ENCODE measurements around the gene AGBL5. TPM values are rescaled to one million over a fixed set of nuclear protein-coding genes. Genes with fewer than 3 reads are reported as not detected.

Gene AGBL5
- total RNA-seq, 1 donor from 2014 or later = 14.0 TPM

DNA sequence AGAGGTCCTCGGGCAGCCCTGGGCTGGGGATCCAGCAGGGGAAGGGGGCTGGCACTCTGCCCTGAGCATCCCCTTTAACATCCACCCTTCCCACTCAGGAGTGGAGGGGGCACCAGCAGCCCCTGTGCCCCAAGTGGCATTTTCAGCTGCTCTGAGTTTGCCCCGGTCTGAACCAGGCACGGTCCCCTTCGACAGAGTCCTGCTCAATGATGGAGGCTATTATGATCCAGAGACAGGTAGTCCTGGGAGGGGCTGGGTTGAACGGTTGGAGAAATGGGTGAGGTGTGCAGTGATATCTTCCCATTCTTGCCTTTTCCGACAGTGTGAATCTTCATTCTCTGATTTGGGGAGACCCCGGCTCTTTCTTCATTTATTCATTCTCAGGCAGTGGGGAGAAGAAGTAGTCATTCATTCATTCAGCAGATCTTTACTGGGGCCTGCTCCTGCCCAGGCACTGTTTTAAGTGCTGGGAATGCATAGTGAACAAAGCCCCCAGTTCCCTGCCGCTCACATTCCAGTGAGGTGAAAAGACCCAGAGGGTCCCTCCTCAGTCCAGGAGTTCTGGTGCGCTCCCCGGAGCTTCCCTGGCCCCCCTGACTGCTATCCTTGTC is 33.7 kb downstream of the AGBL5 start:
- H3K4me1 ChIP-seq = peaks cover 37% of the 10 kb centered on the region
- intact Hi-C loops (cut with DNase I) = loop anchor here (10.0 kb wide), 1 partner anchor 120 kb away; no protein-coding TSS in a partner anchor
- H3K9me3 ChIP-seq = no peaks in the 10 kb centered on the region
- H3K27me3 ChIP-seq = no peaks in the 10 kb centered on the region
- no peaks in the 10 kb centered on the region for H3K36me3 ChIP-seq
- H3K27ac ChIP-seq = peak overlapping the region; percentile 95
- TF ChIP-seq, protein P1, sequence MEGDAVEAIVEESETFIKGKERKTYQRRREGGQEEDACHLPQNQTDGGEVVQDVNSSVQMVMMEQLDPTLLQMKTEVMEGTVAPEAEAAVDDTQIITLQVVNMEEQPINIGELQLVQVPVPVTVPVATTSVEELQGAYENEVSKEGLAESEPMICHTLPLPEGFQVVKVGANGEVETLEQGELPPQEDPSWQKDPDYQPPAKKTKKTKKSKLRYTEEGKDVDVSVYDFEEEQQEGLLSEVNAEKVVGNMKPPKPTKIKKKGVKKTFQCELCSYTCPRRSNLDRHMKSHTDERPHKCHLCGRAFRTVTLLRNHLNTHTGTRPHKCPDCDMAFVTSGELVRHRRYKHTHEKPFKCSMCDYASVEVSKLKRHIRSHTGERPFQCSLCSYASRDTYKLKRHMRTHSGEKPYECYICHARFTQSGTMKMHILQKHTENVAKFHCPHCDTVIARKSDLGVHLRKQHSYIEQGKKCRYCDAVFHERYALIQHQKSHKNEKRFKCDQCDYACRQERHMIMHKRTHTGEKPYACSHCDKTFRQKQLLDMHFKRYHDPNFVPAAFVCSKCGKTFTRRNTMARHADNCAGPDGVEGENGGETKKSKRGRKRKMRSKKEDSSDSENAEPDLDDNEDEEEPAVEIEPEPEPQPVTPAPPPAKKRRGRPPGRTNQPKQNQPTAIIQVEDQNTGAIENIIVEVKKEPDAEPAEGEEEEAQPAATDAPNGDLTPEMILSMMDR (IDR thresholded peaks at IDR 0.05) = peak; percentile 48
- no peak for ATAC-seq
- no peak for DNase-seq
- H3K4me3 ChIP-seq = peak overlapping the region; percentile 74

DNA sequence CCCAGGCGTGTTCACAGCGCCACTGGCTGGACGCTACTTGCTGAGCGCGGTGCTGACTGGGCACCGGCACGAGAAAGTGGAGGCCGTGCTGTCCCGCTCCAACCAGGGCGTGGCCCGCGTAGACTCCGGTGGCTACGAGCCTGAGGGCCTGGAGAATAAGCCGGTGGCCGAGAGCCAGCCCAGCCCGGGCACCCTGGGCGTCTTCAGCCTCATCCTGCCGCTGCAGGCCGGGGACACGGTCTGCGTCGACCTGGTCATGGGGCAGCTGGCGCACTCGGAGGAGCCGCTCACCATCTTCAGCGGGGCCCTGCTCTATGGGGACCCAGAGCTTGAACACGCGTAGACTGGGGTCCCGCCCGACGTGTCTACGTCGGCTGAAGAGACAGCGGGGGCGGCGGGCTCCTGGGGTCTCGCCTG is 34.2 kb downstream of the AGBL5 start:
- Histone ChIP-seq H3K9me3 (no peaks in the 10 kb centered on the region), H3K36me3 (no peaks in the 10 kb centered on the region), H3K27ac (peak overlapping the region; percentile 95), H3K4me3 (peak overlapping the region; percentile 74), H3K27me3 (no peaks in the 10 kb centered on the region), H3K4me1 (peaks cover 34% of the 10 kb centered on the region)
- intact Hi-C loops (cut with DNase I) = loop anchor here (10.0 kb wide), 1 partner anchor 121 kb away; no protein-coding TSS in a partner anchor
- ATAC-seq (peak; percentile 69), DNase-seq (peak; percentile 91)
- TF ChIP-seq, protein P1 (IDR thresholded peaks at IDR 0.05) = no peak

DNA sequence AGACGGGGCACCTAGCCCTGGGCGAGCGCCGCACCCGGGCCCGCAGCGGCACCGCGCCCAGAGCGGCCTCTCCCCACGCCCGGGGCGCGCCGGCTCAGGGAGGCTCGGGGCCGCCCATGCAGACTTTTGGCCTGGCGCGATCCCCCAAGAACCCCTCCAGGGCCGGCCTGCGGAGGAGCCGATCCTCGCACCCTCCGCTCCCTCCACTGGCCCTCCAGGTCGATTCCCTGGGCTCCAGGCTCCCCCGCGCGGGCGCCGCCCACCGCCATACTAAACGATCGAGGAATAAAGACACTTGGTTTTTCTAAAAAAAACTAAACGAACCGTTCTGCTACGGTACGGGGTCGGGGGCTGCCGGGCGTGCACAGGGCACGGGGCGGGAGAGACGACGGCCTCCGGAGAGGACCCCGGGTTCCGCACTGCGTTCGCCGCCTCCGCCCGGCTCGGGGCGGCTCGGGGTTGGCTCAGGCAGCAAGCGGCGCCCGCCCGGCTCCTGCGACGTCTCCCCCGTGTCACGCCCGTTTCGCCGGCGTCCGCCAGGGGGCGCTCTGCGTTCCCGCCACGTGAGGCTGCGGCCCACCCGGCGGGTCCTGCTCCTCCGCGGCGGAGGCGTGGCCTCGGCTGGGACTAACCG is 34.7 kb downstream of the AGBL5 start:
- Histone ChIP-seq H3K27me3 (no peaks in the 10 kb centered on the region), H3K36me3 (no peaks in the 10 kb centered on the region), H3K4me3 (peak overlapping the region; percentile 74), H3K9me3 (no peaks in the 10 kb centered on the region), H3K4me1 (peaks cover 30% of the 10 kb centered on the region), H3K27ac (peak overlapping the region; percentile 95)
- ATAC-seq = peak; percentile 95
- intact Hi-C loops (cut with DNase I) = loop anchor here (10.0 kb wide), 1 partner anchor 121 kb away; no protein-coding TSS in a partner anchor
- peak; percentile 99 for DNase-seq
- TF ChIP-seq, protein P1 (IDR thresholded peaks at IDR 0.05) = peak; percentile 91

DNA sequence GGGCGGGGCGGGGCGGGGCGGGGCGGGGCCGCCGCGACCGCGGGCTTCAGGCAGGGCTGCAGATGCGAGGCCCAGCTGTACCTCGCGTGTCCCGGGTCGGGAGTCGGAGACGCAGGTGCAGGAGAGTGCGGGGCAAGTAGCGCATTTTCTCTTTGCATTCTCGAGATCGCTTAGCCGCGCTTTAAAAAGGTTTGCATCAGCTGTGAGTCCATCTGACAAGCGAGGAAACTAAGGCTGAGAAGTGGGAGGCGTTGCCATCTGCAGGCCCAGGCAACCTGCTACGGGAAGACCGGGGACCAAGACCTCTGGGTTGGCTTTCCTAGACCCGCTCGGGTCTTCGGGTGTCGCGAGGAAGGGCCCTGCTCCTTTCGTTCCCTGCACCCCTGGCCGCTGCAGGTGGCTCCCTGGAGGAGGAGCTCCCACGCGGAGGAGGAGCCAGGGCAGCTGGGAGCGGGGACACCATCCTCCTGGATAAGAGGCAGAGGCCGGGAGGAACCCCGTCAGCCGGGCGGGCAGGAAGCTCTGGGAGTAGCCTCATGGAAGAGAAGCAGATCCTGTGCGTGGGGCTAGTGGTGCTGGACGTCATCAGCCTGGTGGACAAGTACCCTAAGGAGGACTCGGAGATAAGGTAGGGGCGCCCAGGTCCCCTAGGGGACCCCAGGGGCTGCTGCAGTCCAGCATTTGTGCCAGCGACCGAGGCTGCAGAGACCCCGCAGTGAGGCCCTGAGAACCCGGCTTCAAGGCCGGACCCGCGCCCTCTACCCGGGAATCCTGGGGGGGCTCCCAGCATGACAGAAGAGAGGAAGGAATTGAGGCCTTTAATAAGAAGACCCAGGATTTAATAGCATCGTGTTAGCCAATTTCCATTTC is 35.5 kb downstream of the AGBL5 start, which contains the start of gene KHK:
KHK (plus strand) TSS at position 49 of the 870 bp plus-strand sequence; CDS start at position 537, 488 bp downstream.
- H3K27ac ChIP-seq = peak within 1 kb of the TSS; percentile 95
- H3K9me3 ChIP-seq = no peaks in the 10 kb centered on the region
- ATAC-seq (peak; percentile 29), DNase-seq (peak; percentile 85)
- peaks cover 23% of the 10 kb centered on the region for H3K4me1 ChIP-seq
- TF ChIP-seq, protein P1 (IDR thresholded peaks at IDR 0.05) = no peak
- no peaks in the 10 kb centered on the region for H3K27me3 ChIP-seq
- intact Hi-C loops (cut with DNase I) = loop anchor here (10.0 kb wide), 1 partner anchor 122 kb away; no protein-coding TSS in a partner anchor
- peak within 1 kb of the TSS; percentile 74 for H3K4me3 ChIP-seq
- H3K36me3 ChIP-seq = no peaks in the 10 kb centered on the region

DNA sequence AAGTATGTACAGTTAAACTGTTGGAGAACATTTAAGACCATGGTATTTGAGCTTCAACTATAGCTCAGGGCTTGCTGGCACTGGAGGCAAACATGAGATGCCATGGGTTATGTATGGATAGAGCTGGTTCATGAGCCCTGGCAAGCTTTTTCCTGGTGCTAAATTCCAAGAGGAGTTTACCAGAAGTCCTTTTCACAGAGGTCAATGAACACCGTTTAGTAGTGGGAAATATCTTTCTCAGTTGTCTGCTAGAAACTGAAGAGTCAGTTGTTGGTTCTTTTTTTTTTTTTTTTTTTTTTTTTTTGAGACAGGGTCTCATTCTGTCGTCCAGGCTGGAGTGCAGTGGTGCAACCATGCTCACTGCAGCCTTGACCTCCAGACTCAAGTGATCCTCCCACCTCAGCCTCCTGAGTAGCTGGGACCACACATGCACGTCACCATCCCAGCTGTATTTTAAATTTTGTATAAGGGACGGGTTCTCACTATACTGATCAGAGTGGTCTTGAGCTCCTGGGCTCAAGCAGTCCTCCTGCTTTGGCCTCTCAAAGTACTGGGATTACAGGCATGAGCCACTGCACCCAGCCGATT is 36.4 kb downstream of the AGBL5 start:
- Histone ChIP-seq H3K27me3 (no peaks in the 10 kb centered on the region), H3K36me3 (no peaks in the 10 kb centered on the region), H3K4me1 (peaks cover 17% of the 10 kb centered on the region), H3K27ac (no peak overlapping the region), H3K4me3 (no peak overlapping the region), H3K9me3 (no peaks in the 10 kb centered on the region)
- TF ChIP-seq, protein P1 (IDR thresholded peaks at IDR 0.05) = no peak
- ATAC-seq = no peak
- intact Hi-C loops (cut with DNase I) = loop anchor here (10.0 kb wide), 1 partner anchor 123 kb away; no protein-coding TSS in a partner anchor
- no peak for DNase-seq

All from upper lobe of right lung (tissue), 1 donor.